NK-92 (cell line): Measurements from ENCODE around the gene LYG1.
"Not testable (repeated sequence)": the region's sequence is repeated elsewhere in the genome, so short reads cannot be mapped to it uniquely, and the experiment has no call there.

ENCODE experiments used
- DNase-seq: peaks from one replicate; lab custom pipeline; 2025; ENCODE audit not compliant: unreplicated experiment; lab: John Stamatoyannopoulos, UW

The LYG1 gene

DNA sequence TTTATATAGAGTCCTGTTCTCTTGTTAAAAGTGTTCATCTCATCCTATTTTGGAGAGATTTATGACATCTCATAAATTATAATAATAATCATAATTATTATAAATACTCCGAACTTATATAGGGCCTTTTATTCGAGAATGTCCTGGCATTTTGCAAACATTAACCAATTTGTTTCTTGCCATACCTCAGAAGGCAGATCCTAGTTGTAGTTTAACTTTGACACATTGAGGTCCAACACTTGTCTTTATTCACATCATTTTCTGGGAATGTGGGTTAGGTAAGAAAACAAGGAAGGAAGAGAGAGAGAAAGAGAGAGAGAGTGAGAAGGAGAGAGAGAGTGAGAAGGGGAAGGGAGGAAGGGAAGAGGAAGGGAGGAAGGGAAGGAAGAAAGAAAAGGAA is at the start of gene LYG1:
Gene LYG1, minus strand, starts transcription at position 101 of the 400 bp plus-strand sequence. CDS start 5,527 bp downstream, outside the sequence.
- not testable (repeated sequence) for DNase-seq

GRCh38 chr2:99350194-99350593 is 49.2 kb upstream of the LYG1 start:
- DNase-seq = no peak

DNA sequence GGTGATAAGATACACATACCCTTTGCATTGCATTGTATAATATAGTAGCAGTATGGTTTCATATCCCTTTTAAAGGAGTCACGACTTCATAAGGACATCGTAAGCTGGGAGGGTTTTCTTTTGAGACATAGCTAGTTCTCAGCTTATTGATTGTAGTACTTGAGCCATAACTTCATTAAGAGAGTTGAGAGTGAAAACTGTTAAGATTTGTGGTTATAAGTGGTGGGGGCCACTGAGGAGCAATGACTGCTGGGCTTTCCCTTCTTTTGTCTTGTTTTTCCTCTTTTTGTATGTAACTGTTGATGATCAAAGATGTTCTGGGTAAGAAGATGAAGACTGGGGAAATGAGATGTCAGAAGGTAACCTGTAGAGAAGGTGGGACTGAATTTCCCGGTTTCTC is 47.2 kb upstream of the LYG1 start:
- DNase-seq = no peak

- DNase-seq = no peak
Observed at GRCh38 chr2:99346218-99346617, 45.2 kb upstream of the LYG1 start.

DNA sequence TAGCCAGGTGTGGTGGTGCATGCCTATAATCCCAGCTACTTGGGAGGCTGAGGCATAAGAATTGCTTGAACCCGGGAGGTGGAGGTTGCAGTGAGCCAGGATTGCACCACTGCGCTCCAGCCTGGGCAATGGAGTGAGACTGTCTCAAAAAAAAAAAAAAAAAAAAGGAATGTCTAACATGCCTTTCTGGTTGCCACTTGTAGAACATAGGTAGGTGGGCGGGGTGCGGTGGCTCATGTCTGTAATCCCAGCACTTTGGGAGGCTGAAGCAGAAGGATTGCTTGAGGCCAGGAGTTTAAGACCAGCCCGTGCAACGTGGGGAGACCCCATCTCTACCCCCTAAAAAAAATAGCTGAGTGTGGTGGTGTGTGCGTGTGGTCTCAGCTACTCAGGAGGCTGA is 44.4 kb upstream of the LYG1 start:
- DNase-seq = not testable (repeated sequence)

- DNase-seq = no peak
Observed at GRCh38 chr2:99342536-99342935, 41.5 kb upstream of the LYG1 start.

GRCh38 chr2:99340669-99341236 is 39.8 kb upstream of the LYG1 start:
- DNase-seq = no peak

- DNase-seq = no peak
Observed at GRCh38 chr2:99338029-99338585, 37.1 kb upstream of the LYG1 start.

- DNase-seq = peak; percentile 24
Observed at GRCh38 chr2:99337113-99338028, 36.4 kb upstream of the LYG1 start, which contains the start of gene EIF5B. EIF5B (plus strand) TSS chr2:99337389; CDS start chr2:99337555, 166 bp downstream.

GRCh38 chr2:99336804-99337112 is 35.8 kb upstream of the LYG1 start:
- DNase-seq = no peak

DNA sequence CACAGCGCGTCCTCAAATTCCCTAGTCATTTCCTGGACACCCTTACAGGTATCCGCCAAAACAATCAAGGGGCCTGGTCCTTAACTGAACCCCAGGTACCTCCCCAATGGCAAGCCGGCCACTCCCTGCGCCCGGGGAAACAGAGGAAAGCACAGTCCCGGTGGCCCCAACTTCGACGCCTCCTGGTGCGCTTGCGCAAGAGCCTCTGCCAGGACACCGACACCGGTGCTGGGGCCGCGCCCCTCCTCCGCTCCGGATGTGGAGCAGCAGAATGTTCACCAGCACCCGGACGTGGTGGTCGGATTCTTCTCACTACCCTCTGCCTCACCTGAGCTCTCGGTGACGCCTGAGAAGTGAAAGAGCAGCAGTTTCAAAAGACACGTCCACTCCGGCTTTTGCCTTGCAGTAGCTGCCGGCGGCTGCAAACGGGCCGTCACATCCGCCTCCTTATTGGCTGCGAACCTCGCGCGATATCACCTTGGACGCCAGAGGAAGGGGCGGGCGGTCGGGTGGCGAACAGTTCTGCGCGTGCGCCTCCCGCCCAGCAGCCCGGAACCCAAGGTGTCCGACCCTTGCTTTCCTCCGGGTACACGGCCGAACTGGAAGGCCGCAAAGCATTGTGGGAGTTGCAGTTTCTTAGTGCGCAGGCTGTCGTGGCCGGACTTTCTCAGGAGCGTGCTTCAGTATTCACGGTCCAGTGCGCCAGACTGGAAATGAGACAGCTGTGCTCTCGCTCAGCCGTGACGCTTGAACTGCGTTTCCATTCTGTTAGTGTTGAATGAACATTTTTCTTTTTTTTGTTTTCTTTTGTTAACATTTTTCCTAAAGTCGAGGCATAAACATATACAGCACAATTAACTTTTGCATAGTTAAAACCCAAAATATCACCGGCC is 35.2 kb upstream of the LYG1 start, which contains the start of gene TXNDC9:
Gene TXNDC9, minus strand, starts transcription at position 423 of the 893 bp plus-strand sequence. CDS start 3,123 bp downstream, outside the sequence.
- DNase-seq = peak; percentile 89

GRCh38 chr2:99325384-99325783 is 24.4 kb upstream of the LYG1 start:
- DNase-seq = no peak

DNA sequence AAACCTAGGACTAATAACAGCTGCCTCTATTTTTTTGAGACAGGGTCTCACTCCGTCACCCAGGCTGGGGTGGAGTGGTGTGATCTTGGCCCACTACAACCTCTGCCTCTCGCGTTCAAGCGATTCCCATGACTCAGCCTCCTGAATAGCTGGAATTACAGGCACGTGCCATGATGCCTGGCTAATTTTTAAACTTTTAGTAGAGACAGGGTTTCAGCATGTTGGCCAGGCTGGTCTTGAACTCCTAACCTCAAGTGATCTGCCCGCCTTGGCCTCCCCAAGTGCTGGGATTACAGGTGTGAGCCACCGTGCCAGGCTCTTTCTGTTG is 16.8 kb upstream of the LYG1 start:
- not testable (repeated sequence) for DNase-seq

DNA sequence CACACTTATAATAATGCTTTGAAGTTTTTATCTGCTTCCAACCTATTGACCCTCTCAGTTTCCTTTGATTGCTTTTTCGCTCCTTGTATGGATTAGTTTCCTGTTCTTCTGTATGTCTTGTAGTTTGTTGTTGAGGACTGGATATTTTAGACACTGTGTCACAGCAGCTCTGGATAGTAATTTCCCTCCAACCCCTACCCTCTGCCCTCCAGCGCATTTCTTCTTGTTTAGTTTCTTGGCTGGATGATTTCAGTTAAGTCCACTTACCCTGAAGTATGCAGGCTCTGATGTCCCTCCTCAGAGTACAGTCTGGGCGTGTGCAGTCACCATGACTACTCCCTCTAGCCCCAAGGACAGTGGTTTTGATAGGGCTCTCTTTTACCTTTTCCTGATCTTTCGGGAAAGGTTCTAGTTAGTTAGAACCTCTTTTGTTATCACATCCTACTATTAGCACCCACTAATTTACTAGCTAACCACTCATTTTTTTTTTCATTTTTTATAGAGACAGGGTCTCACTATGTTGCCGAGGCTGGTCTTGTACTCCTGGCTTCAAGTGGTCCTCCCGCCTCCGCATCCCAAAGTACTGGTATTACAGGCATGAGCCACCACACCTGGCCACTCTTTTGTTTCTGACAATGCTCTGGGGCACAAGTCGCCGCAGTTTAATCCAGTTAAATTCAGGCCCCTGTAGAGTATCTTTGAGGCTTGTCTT is 16.3 kb upstream of the LYG1 start:
- DNase-seq = no peak

- DNase-seq = no peak
Observed at GRCh38 chr2:99299580-99299979, 1.4 kb downstream of the LYG1 start.

- DNase-seq = no peak
Observed at GRCh38 chr2:99297994-99298393, 3.0 kb downstream of the LYG1 start.

DNA sequence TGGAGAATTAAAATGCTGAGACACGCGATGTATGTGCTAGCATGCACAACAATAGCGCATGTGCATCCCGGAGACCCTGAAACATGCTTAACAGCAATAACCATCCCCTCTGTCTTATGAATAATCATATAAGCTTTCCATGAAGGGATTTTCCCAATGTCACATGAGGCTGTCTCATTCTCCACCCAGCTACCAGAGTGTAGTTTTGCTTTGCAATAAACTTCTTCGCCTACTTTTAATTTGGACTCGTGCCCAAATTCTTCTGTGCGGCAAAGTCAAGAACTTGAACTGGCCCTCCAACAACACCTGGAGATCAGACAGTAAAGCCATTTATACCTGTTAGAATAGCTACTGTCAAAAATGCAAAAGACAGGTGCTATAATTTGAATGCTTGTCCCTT is 15.5 kb downstream of the LYG1 start:
- DNase-seq = no peak

DNA sequence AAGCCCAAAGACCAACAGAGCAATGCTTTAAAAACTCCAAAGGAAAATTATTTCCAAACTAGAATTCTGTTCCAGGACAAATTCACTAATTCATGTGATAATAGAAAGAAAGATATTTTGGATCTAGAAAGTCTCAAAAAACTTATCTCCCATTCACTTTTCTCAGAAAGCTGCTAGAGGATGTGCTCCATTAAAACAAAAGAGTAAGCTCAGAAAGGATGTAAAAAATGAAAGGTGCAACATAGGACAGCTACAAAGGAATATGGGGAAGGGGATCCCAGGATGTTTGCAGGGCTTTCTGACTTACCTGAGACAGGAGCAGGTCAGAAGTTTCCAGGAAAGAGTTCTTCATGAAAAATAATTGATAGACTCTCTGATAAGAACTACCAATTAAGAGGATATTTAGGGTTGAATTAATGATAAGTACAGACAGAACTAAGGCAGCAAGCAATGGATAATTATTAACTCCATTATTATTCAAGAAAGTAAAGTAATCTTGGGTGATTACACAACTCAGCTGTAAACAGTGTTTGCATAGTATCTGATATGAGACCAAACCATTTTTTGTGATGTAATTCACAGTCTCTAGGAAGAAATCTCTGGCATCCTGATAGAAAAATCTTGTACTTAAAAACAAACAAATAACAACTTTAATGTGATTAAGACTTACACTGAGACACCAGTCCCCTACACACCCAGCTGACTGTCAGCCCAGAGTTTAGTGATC is 20.9 kb downstream of the LYG1 start:
- no peak for DNase-seq

DNA sequence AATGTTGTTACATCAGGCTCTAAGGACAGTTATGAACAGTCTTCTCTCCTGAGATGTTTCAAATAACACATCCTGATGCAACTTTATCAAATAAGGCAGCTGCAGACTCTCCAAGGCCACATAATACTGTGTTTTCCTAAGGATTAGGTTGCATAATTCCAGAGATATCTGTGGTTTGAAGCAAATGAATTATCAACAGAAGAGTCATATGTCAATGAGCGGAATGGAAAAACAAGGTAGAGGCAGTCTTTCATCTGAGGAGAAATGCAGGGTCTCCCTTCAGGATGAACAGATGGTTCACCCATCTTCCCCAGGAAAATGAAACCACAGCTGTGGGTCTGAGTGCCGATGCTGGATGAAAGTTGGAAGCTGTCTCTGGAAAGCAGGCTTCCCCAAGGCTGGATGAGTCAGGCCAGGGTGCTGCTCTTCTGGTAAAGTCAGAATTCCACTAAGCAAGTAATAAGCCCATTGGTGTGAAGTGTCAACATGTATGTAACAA is 22.2 kb downstream of the LYG1 start:
- DNase-seq = no peak
